Uterus (tissue), 4 donors: ENCODE data around the gene GLT8D2. TPM values are rescaled to one million over a fixed set of nuclear protein-coding genes. Genes with fewer than 3 reads are reported as not detected.

ENCODE experiments used
- DNase-seq, 2 donors: peaks; one replicate each; pipeline ENCODE4 v3.0.0-alpha.2; 2019 to 2020
- H3K27ac ChIP-seq, 2 donors: fragments of 200-600 bp; sonication (generic); 1 replicate in 1 of 2; 2 replicates in 1 of 2; pipeline ENCODE4 v1.5.1; 2016 to 2018
- H3K27me3 ChIP-seq, 2 donors: fragments of 200-600 bp; sonication (generic); one replicate each; pipeline ENCODE4 v1.5.1; 2018 to 2019; ENCODE audit warnings: control low read depth in 1 of 2
- H3K36me3 ChIP-seq, 2 donors: fragments of 200-600 bp; sonication (generic); one replicate each; pipeline ENCODE4 v1.5.1; 2019; ENCODE audit warnings: control low read depth in 1 of 2
- H3K4me1 ChIP-seq, 2 donors: fragments of 200-600 bp; sonication (generic); one replicate each; pipeline ENCODE4 v1.5.1; 2018 to 2019; ENCODE audit warnings: control low read depth in 1 of 2
- H3K4me3 ChIP-seq, 2 donors: fragments of 200-600 bp; sonication (generic); 1 replicate in 1 of 2; 2 replicates in 1 of 2; pipeline ENCODE4 v1.5.1; 2018 to 2019; ENCODE audit warnings: mild to moderate bottlenecking in 1 of 2
- H3K9me3 ChIP-seq, 2 donors: fragments of 200-600 bp; sonication (generic); one replicate each; pipeline ENCODE4 v1.5.1; 2019; ENCODE audit warnings: control low read depth in 1 of 2
- POLR2A ChIP-seq, 2 donors: fragments of 450-650 bp; IDR thresholded peaks; one replicate each; pipeline ENCODE4 v1.6.1; 2016; ENCODE audit warnings: antibody characterized with exemption in 2 of 2, mild to moderate bottlenecking in 1 of 2, moderate library complexity in 1 of 2
- intact Hi-C: fragments of 100-400 bp; cut with DNase I; formaldehyde crosslinking; loops from one replicate; pipeline ENCODE4 v1.15.1; 2023; ENCODE audit warnings: low total_unique reads
- total RNA-seq, 4 donors: library from RNA; depleted of rRNA in 3 of 4; stranded (reverse); fragments of >200 nt in 3 of 4; gene quantifications; one replicate each; pipeline versions ENCODE4 v1.1.0 to v1.2.4, GENCODE V29; 2014 to 2023
- TF ChIP-seq, protein P1 (sequence below), 4 experiments: fragments of 200-600 bp in 2 of 4; fragments of 450-650 bp in 2 of 4; sonication (generic) in 2 of 4; IDR thresholded peaks; one replicate each; pipeline ENCODE4 v1.5.1; 2016 to 2019; ENCODE audit warnings: antibody characterized with exemption in 4 of 4, mild to moderate bottlenecking in 2 of 4, moderate library complexity in 1 of 4
- donor health status: DM: yes; HTN: yes; CAD: no.

GLT8D2 gene
- total RNA-seq, 4 donors from 2014 or later: 2.6 to 93.0 (median 17.7) TPM

DNA sequence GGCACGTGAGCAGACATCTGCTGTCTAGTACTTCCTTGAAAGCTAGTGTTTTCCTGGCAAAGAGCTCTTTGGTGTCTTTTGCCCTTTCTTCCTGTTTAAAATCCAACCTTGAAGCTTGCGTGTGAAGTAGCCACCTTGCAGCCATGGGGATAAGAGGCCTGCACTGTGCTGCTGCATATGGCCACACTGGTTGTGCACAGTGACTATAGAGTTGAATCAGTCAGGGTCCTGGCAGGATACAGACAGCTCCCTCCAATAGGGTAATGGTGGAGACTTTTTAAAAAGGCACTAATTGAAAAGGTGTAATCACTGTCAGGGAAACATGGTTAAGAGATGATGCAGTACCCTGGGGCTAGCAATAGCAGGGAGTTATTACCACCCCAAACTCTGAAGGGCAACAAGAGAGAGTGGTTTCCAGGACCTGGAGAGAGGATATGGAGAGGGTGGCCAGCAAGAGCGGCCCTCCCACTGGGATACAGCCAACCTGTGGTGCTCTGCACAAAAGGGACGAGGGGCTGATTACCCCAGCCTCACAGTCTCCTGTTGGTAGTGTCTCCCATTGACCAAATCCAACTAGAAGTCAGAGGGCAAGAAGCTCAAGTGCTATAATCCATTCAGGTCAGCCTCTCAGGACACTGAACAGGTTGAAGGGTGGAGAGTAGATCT, 4.8 kb upstream of the GLT8D2 start:
- Histone ChIP-seq H3K27ac (no peak overlapping the region), H3K4me3 (no peak overlapping the region), H3K4me1 (no peaks in the 10 kb centered on the region), H3K27me3 (no peaks in the 10 kb centered on the region), H3K9me3 (no peaks in the 10 kb centered on the region), H3K36me3 (no peaks in the 10 kb centered on the region)
- DNase-seq: no peak
- TF ChIP-seq POLR2A (IDR thresholded peaks at IDR 0.05): no peak
- TF ChIP-seq, protein P1, sequence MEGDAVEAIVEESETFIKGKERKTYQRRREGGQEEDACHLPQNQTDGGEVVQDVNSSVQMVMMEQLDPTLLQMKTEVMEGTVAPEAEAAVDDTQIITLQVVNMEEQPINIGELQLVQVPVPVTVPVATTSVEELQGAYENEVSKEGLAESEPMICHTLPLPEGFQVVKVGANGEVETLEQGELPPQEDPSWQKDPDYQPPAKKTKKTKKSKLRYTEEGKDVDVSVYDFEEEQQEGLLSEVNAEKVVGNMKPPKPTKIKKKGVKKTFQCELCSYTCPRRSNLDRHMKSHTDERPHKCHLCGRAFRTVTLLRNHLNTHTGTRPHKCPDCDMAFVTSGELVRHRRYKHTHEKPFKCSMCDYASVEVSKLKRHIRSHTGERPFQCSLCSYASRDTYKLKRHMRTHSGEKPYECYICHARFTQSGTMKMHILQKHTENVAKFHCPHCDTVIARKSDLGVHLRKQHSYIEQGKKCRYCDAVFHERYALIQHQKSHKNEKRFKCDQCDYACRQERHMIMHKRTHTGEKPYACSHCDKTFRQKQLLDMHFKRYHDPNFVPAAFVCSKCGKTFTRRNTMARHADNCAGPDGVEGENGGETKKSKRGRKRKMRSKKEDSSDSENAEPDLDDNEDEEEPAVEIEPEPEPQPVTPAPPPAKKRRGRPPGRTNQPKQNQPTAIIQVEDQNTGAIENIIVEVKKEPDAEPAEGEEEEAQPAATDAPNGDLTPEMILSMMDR (IDR thresholded peaks at IDR 0.05): no peak
- intact Hi-C loops: loop anchor here (5.0 kb wide), 1 partner anchor 88 kb away; the partner anchor contains the start of gene TDG

DNA sequence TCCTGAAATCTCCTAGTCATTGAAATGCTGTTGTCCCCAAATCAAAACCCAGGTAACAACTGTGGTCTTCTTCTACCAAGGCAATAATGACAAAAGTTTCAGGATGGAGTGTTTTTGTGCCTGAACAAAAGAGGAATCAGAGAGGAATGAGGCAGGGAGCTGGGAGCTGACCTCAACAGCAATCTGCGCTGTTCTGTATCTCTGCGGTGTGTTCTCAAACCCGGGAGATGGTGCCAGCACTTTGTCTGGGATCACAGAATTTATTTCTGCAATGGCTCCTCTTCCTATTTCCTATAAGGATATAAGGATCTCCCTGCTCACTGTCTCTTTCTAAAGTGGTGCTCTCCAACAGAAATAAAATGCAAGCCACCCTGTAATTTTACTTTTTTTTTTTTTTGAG, 449 bp upstream of the GLT8D2 start:
- peak overlapping the region; percentile 48 to 50 for H3K4me3 ChIP-seq
- intact Hi-C loops: no loop called here
- DNase-seq: no peak

DNA sequence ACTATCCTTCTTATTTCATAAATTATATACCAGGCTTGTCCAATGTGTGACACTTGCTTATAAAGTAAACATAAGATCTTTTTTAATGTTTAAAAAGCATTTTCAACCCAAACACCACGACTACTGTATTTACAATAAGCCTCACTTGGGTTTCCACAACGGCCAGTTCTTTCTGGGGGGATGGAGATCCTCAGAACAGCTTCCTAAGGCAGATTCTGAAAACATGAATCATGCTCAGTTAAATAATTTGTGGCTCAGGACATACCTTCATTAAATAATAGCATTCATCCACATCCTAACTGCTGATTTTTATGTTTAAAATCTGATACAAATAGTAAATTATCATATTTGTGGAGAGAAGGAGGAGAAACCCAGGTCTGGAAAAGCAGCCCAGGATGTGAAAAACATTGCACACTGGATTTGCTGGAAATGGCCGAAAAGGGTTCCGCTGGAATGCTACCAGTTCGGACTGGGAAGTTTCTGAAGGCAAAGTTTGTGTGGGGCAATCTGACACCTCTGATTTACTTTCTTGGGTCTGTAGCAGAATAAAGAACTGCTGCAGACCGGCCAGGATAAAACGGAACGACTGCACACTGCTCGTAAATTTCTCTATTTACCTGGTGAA, 597 bp downstream of the GLT8D2 start:
- peak; percentile 29 to 30 for DNase-seq
- Histone ChIP-seq H3K27ac (peak overlapping the region; percentile 84 to 87), H3K4me1 (no peaks in the 10 kb centered on the region), H3K4me3 (peak overlapping the region; percentile 48 to 50), H3K27me3 (no peaks in the 10 kb centered on the region), H3K36me3 (no peaks in the 10 kb centered on the region), H3K9me3 (no peaks in the 10 kb centered on the region)
- TF ChIP-seq POLR2A (IDR thresholded peaks at IDR 0.05): no peak
- TF ChIP-seq, protein P1 (IDR thresholded peaks at IDR 0.05): no peak
- intact Hi-C loops: no loop called here

More for the DNA sequence above, 449 bp upstream of the GLT8D2 start:
- Histone ChIP-seq H3K36me3 (no peaks in the 10 kb centered on the region), H3K27ac (peak overlapping the region; percentile 84 to 87), H3K4me1 (no peaks in the 10 kb centered on the region), H3K9me3 (no peaks in the 10 kb centered on the region), H3K27me3 (no peaks in the 10 kb centered on the region)
- no peak for TF ChIP-seq POLR2A (IDR thresholded peaks at IDR 0.05)
- TF ChIP-seq, protein P1 (IDR thresholded peaks at IDR 0.05): no peak

DNA sequence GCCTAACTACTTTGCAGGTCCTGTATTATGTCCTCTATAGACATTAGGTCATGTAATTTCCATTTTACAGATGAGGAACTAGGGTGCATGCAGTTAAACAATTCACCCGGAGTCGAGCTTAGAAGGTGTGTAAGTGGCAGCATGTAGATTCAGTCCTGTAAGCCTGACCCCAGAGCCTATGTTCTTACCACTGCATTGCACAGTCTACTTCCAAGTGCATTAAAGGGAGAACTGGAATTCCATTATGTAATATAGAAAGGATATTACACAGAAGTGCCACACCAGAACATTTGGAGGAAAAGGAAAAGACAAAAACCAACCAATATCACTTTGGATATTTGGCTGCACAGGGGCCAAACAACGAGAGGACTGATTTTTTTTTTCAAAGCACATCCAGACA, 1.2 kb downstream of the GLT8D2 start:
- H3K27me3 ChIP-seq: no peaks in the 10 kb centered on the region
- no peaks in the 10 kb centered on the region for H3K9me3 ChIP-seq
- no peak for TF ChIP-seq POLR2A (IDR thresholded peaks at IDR 0.05)
- TF ChIP-seq, protein P1 (IDR thresholded peaks at IDR 0.05): no peak
- peak overlapping the region; percentile 48 to 50 for H3K4me3 ChIP-seq
- intact Hi-C loops: no loop called here
- DNase-seq: no peak
- no peaks in the 10 kb centered on the region for H3K36me3 ChIP-seq
- H3K27ac ChIP-seq: peak overlapping the region; percentile 84 to 87
- H3K4me1 ChIP-seq: no peaks in the 10 kb centered on the region

DNA sequence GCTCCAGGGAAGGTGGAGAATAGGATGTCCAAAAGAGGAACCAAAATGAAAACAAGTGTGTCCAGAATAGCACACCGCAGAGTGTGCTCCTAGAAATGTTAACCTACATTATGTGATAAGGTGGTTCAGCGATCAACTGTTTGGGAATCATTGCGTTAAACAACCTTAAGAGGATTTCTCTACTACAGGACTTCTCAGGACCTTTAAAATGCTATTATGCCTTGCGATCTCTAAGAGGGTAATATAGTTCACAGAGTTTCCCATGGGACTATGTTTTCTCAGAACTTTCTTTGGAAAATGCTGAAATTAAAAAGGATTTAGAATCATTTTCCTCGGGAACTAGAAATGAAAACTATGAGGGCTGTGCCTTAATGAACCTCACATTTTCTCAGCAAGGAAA, 1.8 kb downstream of the GLT8D2 start:
- intact Hi-C loops: no loop called here
- Histone ChIP-seq H3K4me3 (no peak overlapping the region), H3K4me1 (no peaks in the 10 kb centered on the region), H3K9me3 (no peaks in the 10 kb centered on the region), H3K27ac (peak overlapping the region; percentile 84 to 87), H3K27me3 (no peaks in the 10 kb centered on the region), H3K36me3 (no peaks in the 10 kb centered on the region)
- no peak for DNase-seq
- TF ChIP-seq, protein P1 (IDR thresholded peaks at IDR 0.05): no peak
- TF ChIP-seq POLR2A (IDR thresholded peaks at IDR 0.05): no peak
